ENCODE measurements around the gene INPP5J. TPM values are rescaled to one million over a fixed set of nuclear protein-coding genes. Genes with fewer than 3 reads are reported as not detected.
A peak's percentile ranks its signal among the peaks of the same experiment; 100 is the strongest.

Gene INPP5J
- total and polyA plus RNA-seq, 2 of the 13 experiments (the other 11 are each of a cell fraction or from before 2014, with no cell fraction given): 0.24 to 1.1 TPM

GRCh38 chr22:31103899-31104694, 18.7 kb upstream of the INPP5J start:
- intact Hi-C loops (cut with micrococcal nuclease; ENCODE audit: unreplicated experiment) (loop anchor here (1.0 kb wide), 1 partner anchor 32 kb away; no protein-coding TSS in a partner anchor), in situ Hi-C loops (cut with HindIII; ENCODE audit: extremely low pct_ligation_motif_present, low pct_unique_long_range_greater_than_20kb) (loop anchor here (5.0 kb wide), 1 partner anchor 38 kb away; the partner anchor contains the start of gene PLA2G3)
- POLR2A ChIA-PET: no interaction called here
- H2AFZ ChIP-seq (ENCODE audit: low read length): no peak overlapping the region
- TF ChIP-seq HOXA5 (CRISPR knock-in tag; IDR thresholded peaks at IDR 0.05): no peak
- 0 out of 2 replicates have a peak, but pooled peaks have one; percentile 9 for TF ChIP-seq CEBPB (IDR thresholded peaks at IDR 0.05; ENCODE audit: borderline replicate concordance, low read depth, low read length)
- TF ChIP-seq NCOR1 (IDR thresholded peaks at IDR 0.05; ENCODE audit: borderline replicate concordance, low read length): no peak
- TF ChIP-seq AGO1 (IDR thresholded peaks at IDR 0.05; ENCODE audit: low read depth, low read length, poor library complexity, severe bottlenecking): peak; percentile 44
- no peak overlapping the region for H3K27ac ChIP-seq (ENCODE audit: extremely low read length, insufficient read depth, low read length)
- H3K36me3 ChIP-seq (replicated peaks in 1 of 2; ENCODE audit: control insufficient read depth in 1 of 2, insufficient read depth in 2 of 2, low read length in 2 of 2): peaks cover 1 to 14% of the 10 kb centered on the region in 2 experiments; a peak in 3 of 5 replicates
- H3K9ac ChIP-seq (ENCODE audit: insufficient read depth, low read depth, low read length): no peak overlapping the region
- no TSS peak for BruUV-seq (replicated peaks)
- H3K4me2 ChIP-seq (ENCODE audit: low read depth, low read length): no peak overlapping the region
- no peaks in the 10 kb centered on the region for H3K9me3 ChIP-seq (ENCODE audit: low read length)
- ATAC-seq (no peak), DNase-seq (ENCODE audit: low spot score) (no peak), FAIRE-seq (no peak)
- no peaks in the 10 kb centered on the region for H3K79me2 ChIP-seq (ENCODE audit: insufficient read depth, low read length)
- H3K27me3 ChIP-seq (ENCODE audit: control insufficient read depth in 1 of 2, insufficient read depth in 2 of 2, low read length in 2 of 2): no peaks in the 10 kb centered on the region
- peaks cover 39% of the 10 kb centered on the region for H3K4me1 ChIP-seq (ENCODE audit: insufficient read depth, low read length)
- WGBS (ENCODE audit: low lambda C conversion rate): 90% methylated on average over 23 of the region's 33 CpGs
- no peak overlapping the region for H3K4me3 ChIP-seq (replicated peaks in 1 of 3; ENCODE audit: insufficient read depth in 1 of 3, low read depth in 2 of 3, low read length in 3 of 3)
- CTCF ChIA-PET (ENCODE audit: low intra/inter-chr PET ratio, low total read pairs): no interaction called here
- no peaks in the 10 kb centered on the region for H4K20me1 ChIP-seq (ENCODE audit: insufficient read depth, low read length)

- ATAC-seq: no peak
- POLR2A ChIA-PET: no interaction called here
- in situ Hi-C loops (cut with HindIII; ENCODE audit: extremely low pct_ligation_motif_present, low pct_unique_long_range_greater_than_20kb) (loop anchor here (5.0 kb wide), 1 partner anchor 37 kb away; the partner anchor contains the start of gene PLA2G3), intact Hi-C loops (cut with micrococcal nuclease; ENCODE audit: unreplicated experiment) (loop anchor here (1.0 kb wide), 1 partner anchor 31 kb away; no protein-coding TSS in a partner anchor)
- Histone ChIP-seq H3K79me2 (ENCODE audit: insufficient read depth, low read length) (no peaks in the 10 kb centered on the region), H3K4me2 (ENCODE audit: low read depth, low read length) (no peak overlapping the region), H3K4me1 (ENCODE audit: insufficient read depth, low read length) (peaks cover 39% of the 10 kb centered on the region), H3K27me3 (ENCODE audit: control insufficient read depth in 1 of 2, insufficient read depth in 2 of 2, low read length in 2 of 2) (no peaks in the 10 kb centered on the region), H4K20me1 (ENCODE audit: insufficient read depth, low read length) (no peaks in the 10 kb centered on the region), H3K9ac (ENCODE audit: insufficient read depth, low read depth, low read length) (no peak overlapping the region), H3K9me3 (ENCODE audit: low read length) (no peaks in the 10 kb centered on the region), H2AFZ (ENCODE audit: low read length) (no peak overlapping the region), H3K36me3 (replicated peaks in 1 of 2; ENCODE audit: control insufficient read depth in 1 of 2, insufficient read depth in 2 of 2, low read length in 2 of 2) (peaks cover 1 to 6% of the 10 kb centered on the region in 2 experiments; a peak in 1 of 5 replicates), H3K4me3 (replicated peaks in 1 of 3; ENCODE audit: insufficient read depth in 1 of 3, low read depth in 2 of 3, low read length in 3 of 3) (no peak overlapping the region), H3K27ac (ENCODE audit: extremely low read length, insufficient read depth, low read length) (no peak overlapping the region)
- no TSS peak for BruUV-seq (replicated peaks)
- no peak for DNase-seq (ENCODE audit: low spot score)
- CTCF ChIA-PET (ENCODE audit: low intra/inter-chr PET ratio, low total read pairs): no interaction called here
- TF ChIP-seq ZBTB33 (CRISPR knock-in tag; IDR thresholded peaks at IDR 0.05) (peak; percentile 65), POLR2G (IDR thresholded peaks at IDR 0.05; ENCODE audit: low read depth, low read length) (peak; percentile 24; the same call in 1 of the 2 replicates), AGO2 (optimal IDR thresholded peaks at IDR 0.05; ENCODE audit: low read depth, low read length) (peak; percentile 78), MTERF4 (CRISPR knock-in tag; IDR thresholded peaks at IDR 0.05) (no peak)
- WGBS (ENCODE audit: low lambda C conversion rate): 94% methylated on average over 21 of the region's 35 CpGs
- FAIRE-seq: no peak
Observed at GRCh38 chr22:31104869-31105268, 17.9 kb upstream of the INPP5J start.
